Activated CD4-positive, alpha-beta T cell treated with anti-CD3 and anti-CD28 coated beads, Interleukin-2, amount 50 U/mL, for 24 hours (primary cell): ENCODE results near the gene MTMR2.
"Not testable (repeated sequence)": the region's sequence is repeated elsewhere in the genome, so short reads cannot be mapped to it uniquely, and the experiment has no call there.

Experiments
- DNase-seq, 2 donors: peaks; one replicate each; pipeline ENCODE4 v3.0.0-alpha.2; 2020; ENCODE audit warnings: low read depth in 1 of 2, low spot score in 1 of 2

The MTMR2 gene

DNA sequence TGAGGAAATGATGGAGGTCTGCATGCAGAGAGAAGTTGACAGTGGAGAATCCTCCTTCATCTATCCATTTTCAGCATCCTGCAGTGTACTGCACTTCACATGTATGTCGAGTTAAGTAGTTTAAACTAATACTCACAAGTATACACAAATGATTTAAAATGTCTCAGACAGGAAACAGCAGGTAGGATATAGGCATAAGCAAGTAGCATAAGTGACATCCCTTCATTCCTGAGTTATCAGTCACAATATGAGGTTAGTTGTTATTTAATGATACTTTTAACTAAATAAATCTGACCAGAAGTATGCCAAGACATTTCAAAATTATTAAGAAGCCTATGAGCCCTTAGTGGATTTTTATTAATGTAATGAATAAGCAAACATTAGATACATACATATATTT lies 37.4 kb downstream of the MTMR2 start:
- no peak for DNase-seq

DNA sequence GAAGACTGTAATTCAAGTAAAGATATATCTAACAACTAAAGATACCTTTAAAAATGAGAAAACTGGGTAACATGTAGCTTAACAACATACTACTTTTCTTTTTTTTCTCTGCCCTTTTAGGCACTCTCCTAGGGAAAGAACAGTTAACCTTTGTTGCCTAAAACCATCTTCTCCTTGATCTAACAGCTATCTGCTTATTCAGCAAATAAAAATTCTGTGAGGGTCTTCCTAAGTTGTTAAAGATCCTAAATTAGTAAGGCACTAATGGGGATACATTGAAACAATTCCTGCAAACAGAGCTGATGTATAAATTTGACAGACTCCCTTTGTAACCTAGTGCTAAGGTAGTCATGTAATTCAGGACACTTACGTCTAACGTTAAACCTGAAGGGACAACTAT lies 39.1 kb downstream of the MTMR2 start:
- DNase-seq: no peak

DNA sequence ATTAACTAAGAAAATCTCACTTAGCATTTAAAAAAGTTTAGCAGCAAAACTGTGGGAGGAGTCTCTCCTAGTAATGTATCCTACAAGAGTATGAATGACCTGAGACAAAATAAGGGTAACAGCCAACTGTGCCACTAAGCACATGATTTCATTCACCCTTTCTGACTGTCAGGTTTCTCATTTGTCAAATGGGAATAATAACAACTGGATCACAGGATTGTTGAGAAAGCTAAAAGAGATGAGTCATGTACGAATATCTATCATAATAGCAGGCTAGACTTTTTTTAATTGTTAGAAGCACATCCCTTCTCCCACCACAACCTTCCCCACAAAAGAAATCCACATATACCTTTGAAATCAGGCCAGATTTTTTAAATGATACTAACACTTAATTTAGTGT lies 39.5 kb downstream of the MTMR2 start:
- no peak for DNase-seq

DNA sequence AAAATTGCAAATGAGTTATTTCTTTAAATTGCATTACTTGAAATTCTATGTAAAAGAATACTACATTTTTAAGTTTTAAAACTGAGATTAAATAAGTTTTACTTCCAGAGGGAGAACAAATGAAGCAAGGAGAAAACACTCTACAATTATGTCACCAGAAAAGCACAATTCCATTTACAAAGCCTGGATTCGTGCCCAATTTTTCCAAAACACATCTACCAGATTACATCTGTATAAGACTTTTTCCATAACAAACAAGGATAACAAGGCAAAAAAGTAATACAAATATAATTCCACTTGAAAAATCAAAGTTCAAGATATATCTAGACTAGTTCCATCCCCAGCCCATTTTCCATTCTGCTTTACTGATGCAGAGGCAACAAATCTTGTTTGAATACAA lies 40.5 kb downstream of the MTMR2 start:
- DNase-seq: no peak

DNA sequence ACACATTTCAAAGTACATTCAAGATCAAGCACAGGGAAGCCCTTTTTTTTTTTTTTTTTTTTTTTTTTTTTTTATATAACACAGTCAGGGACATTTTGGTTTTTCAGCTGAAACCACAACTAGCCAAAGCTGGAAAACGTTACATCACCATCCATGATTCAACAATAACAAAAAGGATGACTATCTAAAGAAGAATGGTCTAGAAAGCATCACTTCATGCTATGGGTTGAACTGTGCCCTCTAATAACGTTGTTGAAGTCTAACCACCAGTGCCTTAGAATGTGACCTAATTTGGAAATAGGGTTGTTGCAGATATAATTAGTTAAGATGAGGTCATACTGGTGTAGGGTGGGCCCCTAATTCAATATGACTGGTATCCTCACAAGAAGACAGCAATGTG lies 46.6 kb downstream of the MTMR2 start:
- peak in 1 of 2 donors; percentile 15 for DNase-seq

DNA sequence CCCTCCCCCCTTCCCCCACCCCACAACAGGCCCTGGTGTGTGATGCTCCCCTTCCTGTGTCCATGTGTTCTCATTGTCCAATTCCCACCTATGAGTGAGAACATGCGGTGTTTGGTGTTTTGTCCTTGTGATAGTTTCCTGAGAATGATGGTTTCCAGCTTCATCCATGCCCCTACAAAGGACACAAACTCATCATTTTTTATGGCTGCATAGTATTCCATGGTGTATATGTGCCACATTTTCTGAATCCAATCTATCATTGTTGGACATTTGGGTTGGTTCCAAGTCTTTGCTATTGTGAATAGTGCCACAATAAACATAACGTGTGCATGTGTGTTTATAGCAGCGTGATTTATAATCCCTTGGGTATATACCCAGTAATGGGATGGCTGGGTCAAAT lies 53.0 kb downstream of the MTMR2 start:
- DNase-seq: not testable (repeated sequence)

DNA sequence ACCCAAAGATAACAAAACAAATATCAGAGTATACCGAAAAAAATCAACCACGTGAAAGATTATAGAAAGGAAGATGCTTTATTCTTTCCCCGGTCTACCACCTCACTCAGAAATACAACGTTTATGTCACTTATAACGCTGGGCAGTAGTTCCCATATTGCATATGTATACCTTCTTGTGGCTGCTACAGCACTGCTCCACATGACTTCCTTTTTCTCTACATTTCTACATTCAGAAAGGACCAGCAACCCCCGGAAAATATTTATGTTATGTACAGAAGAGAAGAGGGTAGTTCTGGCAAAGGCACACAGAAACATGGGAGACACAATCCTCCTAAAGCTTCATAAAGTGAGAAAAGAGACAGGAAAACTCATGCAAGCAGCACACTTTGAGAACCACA lies 56.8 kb downstream of the MTMR2 start:
- DNase-seq: no peak

DNA sequence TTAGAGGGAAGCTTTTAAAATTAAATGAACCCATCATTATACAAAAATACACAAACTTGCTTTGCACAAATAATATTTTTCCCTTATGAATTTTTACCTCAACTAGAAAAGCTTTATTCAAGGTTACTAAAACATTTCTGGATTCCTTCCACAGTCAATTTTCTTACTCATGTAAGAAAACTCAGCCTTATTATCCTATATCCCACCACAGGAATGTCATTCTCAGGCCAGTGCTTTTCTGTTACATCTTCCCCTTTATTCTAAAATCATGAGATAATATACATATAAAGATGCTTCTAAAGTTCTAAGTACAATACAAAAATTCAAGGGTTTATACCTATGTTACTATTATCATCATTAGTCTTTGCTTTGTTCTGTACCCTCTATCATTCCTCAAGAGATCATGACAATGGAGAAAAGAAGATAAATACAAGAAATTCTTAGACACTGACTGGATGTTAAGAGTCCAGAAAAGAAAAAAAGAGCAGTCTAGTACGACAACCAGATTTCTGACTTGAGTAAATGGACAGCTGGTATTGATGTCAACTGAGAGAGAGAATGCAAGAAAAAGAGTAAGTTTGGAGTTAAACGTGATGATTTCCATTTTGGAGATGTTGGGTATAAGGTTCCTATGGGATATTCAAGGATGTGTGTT lies 60.3 kb downstream of the MTMR2 start:
- no peak for DNase-seq

DNA sequence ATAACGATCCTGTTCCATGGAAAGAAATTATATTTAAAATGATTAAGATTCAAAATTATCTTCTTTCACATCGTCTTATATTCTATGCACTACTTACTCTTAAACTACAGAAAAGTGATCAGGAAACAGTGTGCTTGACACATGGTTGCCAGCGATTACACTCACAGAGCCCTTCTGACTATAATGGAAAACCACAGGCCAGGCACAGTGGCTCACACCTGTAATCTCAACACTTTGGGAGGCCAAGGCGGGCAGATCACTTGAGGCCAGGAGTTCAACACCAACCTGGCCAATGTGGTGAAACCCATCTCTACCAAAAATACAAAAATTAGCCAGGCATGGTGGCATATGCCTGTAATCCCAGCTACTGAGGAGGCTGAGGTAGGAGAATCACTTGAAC lies 63.9 kb downstream of the MTMR2 start:
- not testable (repeated sequence) for DNase-seq

DNA sequence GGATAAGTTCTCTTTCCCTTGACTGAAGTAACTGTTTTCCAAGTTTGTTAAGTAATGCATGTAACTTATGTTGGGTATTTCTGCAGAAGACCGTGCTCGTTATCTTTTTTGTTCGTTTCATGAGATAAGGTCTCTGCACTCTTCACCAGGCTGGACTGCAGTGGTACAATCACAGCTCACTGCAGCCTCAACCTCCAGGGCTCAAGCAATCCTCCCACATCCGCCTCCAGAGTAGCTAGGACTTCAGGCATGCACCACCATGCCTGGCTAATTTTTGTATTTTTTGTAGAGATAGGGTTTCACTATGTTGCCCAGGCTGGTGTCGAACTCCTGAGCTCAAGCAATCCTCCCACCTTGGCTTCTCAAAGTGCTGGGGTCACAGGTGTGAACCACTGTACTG lies 69.5 kb downstream of the MTMR2 start:
- DNase-seq: not testable (repeated sequence)

DNA sequence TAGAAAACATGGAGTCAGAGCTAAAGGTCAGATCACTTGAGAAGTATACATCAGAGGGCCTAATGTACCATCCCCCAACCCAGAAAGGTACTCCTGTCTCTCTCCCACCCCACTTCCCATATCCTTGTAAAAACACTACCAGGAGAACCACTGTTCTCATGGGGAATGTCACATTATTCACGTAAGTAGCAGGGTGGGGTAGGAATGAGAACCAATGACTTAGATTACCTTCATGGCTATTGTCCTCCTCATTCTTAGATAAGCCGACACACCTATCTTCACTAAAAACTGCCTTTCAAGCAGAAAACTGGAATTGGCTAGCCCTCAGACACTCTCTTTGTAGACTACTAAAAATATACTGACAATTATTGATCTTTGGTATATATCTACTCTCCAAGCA lies 70.0 kb downstream of the MTMR2 start:
- no peak for DNase-seq

DNA sequence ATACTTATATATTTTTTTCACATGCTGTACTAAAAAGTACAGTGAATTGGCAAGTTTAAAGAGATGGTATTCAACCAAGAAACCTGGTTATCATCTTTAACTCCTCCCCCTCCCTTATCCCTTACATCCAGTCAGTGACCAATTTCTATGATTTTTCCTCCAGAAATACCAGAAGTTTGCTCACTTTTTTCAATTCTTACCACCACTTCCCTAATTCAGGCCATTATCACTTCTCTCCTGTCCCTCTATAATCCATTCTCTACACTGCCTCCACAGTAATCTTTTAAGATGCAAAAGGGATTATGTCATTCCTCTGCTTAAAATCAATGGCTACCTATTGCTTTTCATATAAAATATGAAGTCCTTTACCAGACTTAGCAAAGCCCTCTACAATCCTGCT lies 70.8 kb downstream of the MTMR2 start:
- DNase-seq: no peak

DNA sequence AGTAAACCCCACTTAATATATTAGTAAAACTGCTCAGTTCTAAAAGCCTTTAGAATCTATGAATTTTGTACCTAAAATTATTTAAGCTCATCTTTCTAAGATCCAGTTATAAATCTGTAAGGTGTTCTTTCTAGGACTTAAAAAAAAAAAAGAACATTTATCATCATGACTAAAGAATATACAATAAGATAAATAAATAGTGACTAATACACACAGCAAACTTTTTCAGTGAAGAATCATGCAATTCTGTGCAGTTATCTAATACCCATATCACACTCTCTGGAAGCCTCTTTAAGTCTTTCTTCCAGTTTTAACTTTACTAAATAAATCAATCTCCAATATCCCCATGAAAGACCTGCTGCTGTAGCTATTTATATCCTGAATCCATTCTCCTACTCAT lies 73.8 kb downstream of the MTMR2 start:
- DNase-seq: no peak

DNA sequence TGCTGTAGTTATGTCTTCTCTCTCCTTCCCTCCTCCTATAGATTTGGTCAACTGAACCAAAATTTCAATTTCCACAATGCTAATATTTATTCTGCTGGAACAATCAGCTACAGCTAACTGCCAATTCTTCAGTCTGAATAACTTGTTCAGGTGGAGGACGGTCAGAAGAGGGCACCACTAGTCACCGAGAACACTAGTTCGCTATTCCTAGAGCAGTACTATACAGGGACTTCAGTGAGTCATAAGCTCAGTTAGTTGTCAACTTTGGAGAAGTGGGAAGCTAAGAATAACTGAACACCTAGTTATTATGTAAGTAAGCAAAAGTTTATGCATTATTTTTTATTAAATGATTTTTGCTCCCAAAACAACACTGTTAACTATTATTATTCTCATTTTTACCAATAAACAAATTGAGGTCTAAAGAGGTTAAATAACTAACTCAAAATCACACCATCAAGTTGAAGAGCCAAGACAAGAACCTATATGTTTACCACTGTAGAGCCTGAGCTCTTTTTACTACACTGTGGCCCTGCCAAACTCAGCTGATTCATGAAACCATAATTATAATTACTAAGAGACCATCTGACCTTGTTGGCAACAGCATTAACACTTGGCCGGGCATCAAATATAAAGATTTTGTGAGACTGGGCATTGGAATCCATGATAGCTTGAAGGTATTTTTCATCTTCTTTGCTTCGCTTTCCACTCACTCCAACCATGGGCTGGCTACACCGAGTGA lies 74.7 kb downstream of the MTMR2 start:
- peak in 1 of 2 donors; percentile 9 for DNase-seq

DNA sequence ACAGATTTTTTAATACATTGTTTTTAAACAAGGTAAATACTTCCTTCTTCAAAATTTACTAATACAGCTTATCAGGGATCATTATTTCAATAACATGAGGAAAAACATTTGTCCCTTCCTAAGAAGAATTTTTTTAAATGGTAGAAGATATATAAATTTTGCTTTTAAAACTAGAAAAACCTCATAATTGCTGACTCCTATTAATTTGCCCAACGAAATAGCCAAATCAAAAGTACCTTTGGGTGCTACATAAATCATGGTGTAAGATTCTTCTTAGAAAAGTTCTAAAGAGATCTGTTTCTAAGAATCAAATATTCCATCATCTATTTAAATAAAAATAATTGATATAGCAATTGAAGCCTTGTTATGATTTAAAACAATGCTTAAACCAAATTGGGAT lies 78.7 kb downstream of the MTMR2 start:
- DNase-seq: no peak

DNA sequence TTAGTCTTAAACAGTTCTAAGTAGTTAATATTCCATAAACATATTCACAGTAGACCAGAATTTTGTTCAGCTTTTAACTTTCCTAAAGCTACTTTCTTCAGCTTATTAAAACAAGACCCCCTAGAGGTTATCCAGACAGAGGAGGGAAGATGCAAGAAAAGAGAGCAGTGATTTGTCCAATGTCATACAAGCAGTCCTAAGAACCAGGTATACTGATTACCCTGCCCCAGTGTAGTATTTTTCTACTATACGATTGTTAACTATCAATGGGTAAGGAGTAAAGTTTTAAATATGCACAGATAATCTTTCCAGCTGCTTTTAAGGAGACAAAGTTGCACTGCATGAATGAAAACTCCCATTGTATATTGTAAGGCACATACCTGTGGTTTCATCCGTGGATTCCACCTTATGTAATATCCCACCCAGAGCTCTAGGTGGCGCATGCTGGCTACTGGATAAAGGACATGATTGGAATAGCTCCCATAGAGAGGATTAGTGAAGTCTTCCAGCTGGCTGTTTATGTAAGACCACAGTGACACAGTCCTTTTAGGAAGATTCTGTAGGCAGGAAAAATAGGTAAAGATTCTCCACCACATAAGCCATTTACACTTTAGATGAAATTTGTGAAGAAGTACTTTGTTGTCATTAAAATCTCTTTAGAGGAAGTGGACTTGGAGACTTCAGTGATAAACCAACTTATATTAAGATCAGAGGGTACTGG lies 88.0 kb downstream of the MTMR2 start:
- DNase-seq: peak; percentile 6 to 60

DNA sequence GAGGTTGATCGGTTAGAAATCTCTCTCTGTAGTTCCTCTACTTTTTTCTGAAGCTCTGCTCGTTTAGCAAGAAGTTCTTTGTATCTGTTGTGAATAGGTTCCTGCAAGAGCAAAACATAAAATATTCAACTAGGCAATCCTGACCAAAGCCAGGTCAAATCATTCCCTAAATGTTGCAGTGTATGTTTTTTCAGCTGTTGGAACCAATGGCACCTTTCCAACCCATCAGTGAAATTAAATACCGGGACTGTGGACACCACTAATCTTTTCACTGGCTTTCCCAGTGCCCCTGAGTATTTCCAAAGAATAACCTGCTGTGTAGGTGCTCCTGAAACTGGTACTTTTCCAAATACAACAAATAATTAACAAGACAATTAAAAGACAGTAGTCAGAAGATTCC lies 88.6 kb downstream of the MTMR2 start:
- DNase-seq: no peak

DNA sequence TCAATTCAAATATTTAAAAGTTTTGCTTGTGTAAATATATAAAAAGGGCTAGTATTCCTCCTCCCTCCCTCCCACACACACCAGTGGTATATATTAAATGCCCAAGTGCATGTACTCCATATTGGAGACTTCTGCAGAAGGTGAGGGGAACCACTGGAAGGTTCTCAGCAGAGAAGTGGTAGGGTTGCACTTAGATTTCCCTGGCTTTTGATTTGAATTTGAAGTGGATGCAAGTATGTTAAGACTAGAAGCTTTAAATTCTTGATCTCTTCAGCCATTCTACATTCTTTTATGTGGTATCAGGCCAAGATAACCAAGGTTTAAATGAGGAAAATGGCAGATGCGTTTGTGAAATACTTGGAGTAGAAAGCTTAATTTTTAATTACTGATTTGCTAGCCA lies 90.5 kb downstream of the MTMR2 start:
- no peak for DNase-seq

DNA sequence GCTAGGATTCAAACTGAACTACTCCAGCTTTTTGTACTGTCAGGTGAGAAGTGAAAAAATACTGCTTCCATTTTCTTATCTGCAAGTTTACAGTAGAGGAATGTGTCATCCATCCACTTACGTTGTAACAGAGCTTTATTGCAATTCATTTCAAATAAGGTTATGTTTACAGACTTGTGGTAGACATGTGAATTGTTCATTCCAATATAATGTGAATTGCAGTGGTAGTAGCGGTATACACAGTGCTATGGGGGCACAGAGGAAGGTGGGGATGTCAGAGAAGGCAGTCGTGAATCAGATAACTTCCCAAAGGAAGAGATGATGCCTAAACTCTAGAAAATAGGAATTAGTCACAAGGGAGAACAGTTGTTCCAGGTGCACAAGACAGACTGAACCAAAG lies 91.1 kb downstream of the MTMR2 start:
- DNase-seq: no peak

DNA sequence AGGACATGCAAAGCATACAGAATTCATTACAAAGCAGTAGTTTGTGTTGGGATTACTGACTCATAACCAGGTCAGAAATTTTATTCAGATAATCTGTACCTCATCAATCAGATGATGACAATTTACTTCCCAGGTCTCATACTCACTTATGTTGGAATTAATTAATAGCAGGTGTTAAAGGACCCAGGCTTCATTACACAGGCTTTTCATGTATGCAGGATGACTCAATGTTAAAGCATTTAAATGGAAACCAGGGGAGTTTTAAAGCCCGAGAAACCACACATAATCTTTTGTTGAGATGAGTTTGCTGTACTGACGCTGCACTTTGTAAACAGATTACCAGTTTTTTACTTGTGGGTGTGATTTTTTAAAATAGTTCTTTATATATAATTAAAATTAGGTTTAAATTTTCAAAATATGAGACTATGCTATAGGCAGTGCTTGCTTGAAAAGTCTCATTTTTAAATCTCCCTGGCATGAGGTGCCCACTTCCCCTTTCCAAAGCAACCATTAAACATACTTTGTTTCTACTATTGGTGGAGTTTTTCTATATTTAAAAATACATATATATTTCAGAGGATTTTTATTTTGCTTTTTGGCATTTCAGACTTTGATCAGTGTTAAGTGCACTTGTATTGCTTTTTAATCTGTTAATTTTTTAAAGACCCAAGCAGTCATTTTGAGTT lies 92.6 kb downstream of the MTMR2 start:
- no peak for DNase-seq

DNA sequence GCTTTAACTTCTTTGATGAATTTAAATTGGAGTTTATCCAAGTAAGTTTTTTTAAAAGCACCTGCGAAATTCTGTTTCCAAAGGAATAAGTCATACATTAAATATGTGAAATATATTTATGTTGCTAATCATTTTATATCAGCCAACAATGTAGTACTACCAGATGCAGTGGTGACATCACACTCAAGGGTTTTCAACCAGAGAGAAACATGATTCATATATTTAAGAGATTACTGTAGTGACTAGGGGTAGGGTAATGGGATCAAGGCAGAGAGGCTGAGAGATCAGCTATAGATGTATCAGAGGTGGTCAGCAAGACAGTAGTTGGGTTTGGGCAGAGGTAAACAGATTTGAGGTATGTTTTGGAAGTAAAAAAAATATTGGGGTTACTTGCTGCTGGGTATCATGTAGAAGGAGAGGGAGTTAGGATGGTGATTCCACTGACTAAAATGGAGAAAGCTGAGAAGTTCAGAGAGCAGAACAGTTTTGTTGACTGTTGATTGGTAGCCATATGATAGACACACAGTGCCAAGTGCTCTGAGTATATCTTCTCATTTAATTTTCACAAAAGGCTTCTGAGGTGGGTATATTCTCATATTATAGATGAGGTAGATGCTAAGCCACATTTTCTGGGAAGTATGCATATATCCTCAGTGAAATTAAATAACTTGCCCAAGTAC lies 94.2 kb downstream of the MTMR2 start:
- DNase-seq: no peak
